Measurements from ENCODE around the gene INTS2. TPM values are rescaled to one million over a fixed set of nuclear protein-coding genes. Genes with fewer than 3 reads are reported as not detected.

Gene INTS2
- total RNA-seq, 4 donors from 2014 or later, result 10.1 to 15.4 (median 11.4) TPM

DNA sequence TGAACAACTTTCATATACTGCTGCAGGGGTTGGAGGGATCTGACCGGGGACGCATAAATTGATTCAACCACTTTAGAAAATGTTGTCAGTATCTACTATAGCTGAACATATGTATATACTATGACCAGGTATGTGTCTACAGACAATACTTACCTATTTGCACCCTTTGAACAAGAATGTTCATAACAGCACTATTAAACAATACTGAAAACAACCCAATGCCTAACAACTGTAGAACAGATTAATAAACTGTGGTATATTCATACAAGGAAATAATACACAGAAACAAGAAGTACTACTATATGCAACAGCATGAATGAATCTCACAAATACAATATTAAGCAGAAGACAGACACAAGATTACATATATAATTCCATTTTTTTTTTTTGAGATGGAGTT, 74.9 kb downstream of the INTS2 start:
- no peak overlapping the region for H3K27ac ChIP-seq (replicated peaks in 1 of 4)
- intact Hi-C loops (cut with DNase I), result no loop called here
- no peaks in the 10 kb centered on the region for H3K4me1 ChIP-seq
- no peaks in the 10 kb centered on the region for H3K27me3 ChIP-seq
- no peaks in the 10 kb centered on the region for H3K36me3 ChIP-seq
- H3K9me3 ChIP-seq, result no peaks in the 10 kb centered on the region
- 98% methylated on average over 2 of the region's 2 CpGs for WGBS
- DNase-seq (ENCODE audit: extremely low spot score), result no peak
- H3K4me3 ChIP-seq, result no peak overlapping the region
- no peak for TF ChIP-seq POLR2AphosphoS5 (IDR thresholded peaks at IDR 0.05)
- TF ChIP-seq EP300 (IDR thresholded peaks at IDR 0.05), result no peak
- TF ChIP-seq, protein P1, sequence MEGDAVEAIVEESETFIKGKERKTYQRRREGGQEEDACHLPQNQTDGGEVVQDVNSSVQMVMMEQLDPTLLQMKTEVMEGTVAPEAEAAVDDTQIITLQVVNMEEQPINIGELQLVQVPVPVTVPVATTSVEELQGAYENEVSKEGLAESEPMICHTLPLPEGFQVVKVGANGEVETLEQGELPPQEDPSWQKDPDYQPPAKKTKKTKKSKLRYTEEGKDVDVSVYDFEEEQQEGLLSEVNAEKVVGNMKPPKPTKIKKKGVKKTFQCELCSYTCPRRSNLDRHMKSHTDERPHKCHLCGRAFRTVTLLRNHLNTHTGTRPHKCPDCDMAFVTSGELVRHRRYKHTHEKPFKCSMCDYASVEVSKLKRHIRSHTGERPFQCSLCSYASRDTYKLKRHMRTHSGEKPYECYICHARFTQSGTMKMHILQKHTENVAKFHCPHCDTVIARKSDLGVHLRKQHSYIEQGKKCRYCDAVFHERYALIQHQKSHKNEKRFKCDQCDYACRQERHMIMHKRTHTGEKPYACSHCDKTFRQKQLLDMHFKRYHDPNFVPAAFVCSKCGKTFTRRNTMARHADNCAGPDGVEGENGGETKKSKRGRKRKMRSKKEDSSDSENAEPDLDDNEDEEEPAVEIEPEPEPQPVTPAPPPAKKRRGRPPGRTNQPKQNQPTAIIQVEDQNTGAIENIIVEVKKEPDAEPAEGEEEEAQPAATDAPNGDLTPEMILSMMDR (IDR thresholded peaks at IDR 0.05), result no peak
- TF ChIP-seq POLR2A (IDR thresholded peaks at IDR 0.05; ENCODE audit: low read depth), result no peak

DNA sequence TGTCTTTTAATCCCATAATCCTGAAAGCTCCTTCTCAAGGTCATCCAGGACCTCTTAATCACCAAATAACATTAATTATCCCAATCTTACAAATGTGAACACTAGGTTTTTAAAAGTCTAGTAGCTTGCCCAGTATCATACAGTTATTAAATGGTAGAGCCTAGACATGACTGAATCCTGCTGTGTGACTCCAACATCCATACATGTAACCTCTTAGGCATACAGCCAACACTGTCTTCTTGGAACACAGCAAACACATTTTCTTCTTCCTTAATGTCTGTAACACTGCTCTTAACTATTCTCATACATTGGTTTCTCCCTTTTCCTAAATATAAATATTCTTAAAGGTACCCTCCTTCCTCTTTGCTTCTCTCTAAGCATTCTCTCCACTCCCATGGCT, 78.1 kb downstream of the INTS2 start:
- Histone ChIP-seq H3K27ac (replicated peaks in 1 of 4) (no peak overlapping the region), H3K4me1 (no peaks in the 10 kb centered on the region), H3K36me3 (no peaks in the 10 kb centered on the region), H3K9me3 (no peaks in the 10 kb centered on the region), H3K4me3 (no peak overlapping the region), H3K27me3 (no peaks in the 10 kb centered on the region)
- intact Hi-C loops (cut with DNase I), result no loop called here
- no peak for DNase-seq (ENCODE audit: extremely low spot score)
- TF ChIP-seq POLR2A (IDR thresholded peaks at IDR 0.05; ENCODE audit: low read depth), result no peak
- TF ChIP-seq, protein P1 (IDR thresholded peaks at IDR 0.05), result no peak
- TF ChIP-seq EP300 (IDR thresholded peaks at IDR 0.05), result no peak
- TF ChIP-seq POLR2AphosphoS5 (IDR thresholded peaks at IDR 0.05), result no peak

DNA sequence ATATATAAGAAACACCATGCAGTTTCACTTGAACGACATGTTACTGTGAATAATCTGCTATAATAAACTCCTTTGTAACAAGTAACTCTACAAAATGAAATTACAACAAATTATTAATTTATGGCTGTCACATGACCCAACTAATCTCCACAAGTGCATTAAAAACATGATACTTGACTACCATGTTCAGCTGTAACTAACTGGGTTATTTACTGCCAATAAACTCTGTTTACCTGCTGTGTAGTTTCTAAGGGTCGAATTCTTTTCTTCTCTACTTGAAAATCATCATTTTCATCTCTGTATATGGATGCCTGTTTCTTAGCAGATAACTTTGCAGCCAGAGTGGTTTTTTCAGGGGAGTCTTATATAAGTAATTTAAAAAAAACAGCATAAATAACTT, 78.9 kb downstream of the INTS2 start:
- intact Hi-C loops (cut with DNase I), result no loop called here
- Histone ChIP-seq H3K4me1 (no peaks in the 10 kb centered on the region), H3K9me3 (no peaks in the 10 kb centered on the region), H3K27me3 (no peaks in the 10 kb centered on the region), H3K36me3 (no peaks in the 10 kb centered on the region), H3K27ac (replicated peaks in 1 of 4) (no peak overlapping the region), H3K4me3 (no peak overlapping the region)
- DNase-seq (ENCODE audit: extremely low spot score), result no peak
- TF ChIP-seq EP300 (IDR thresholded peaks at IDR 0.05) (no peak), POLR2A (IDR thresholded peaks at IDR 0.05; ENCODE audit: low read depth) (no peak), POLR2AphosphoS5 (IDR thresholded peaks at IDR 0.05) (no peak)
- TF ChIP-seq, protein P1 (IDR thresholded peaks at IDR 0.05), result no peak
- 89% methylated on average over 2 of the region's 2 CpGs for WGBS

DNA sequence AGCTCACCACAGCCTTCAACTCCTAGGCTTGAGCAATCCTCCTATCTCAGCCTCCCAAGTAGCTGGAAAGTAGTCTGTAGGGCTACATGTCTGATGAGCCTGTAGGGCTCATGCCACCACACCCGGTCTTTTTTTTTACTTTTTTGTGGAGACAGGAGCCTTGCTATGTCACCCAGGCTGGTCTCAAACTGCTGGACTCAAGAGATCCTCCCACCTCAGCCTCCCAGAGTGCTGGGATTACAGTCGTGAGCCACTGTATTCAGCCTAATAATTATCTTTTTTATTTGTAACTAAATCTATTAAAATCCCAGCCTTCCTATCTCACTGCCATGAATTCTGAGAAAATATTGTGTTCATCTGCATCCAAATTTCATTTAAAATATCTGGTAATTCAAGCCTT, 79.5 kb downstream of the INTS2 start:
- H3K4me3 ChIP-seq, result no peak overlapping the region
- H3K4me1 ChIP-seq, result no peaks in the 10 kb centered on the region
- no peaks in the 10 kb centered on the region for H3K36me3 ChIP-seq
- 86% methylated on average over 2 of the region's 2 CpGs for WGBS
- H3K27ac ChIP-seq (replicated peaks in 1 of 4), result no peak overlapping the region
- no peaks in the 10 kb centered on the region for H3K27me3 ChIP-seq
- no peak for DNase-seq (ENCODE audit: extremely low spot score)
- H3K9me3 ChIP-seq, result no peaks in the 10 kb centered on the region
- intact Hi-C loops (cut with DNase I), result no loop called here
- TF ChIP-seq EP300 (IDR thresholded peaks at IDR 0.05) (no peak), POLR2A (IDR thresholded peaks at IDR 0.05; ENCODE audit: low read depth) (no peak), POLR2AphosphoS5 (IDR thresholded peaks at IDR 0.05) (no peak)
- TF ChIP-seq, protein P1 (IDR thresholded peaks at IDR 0.05), result no peak

DNA sequence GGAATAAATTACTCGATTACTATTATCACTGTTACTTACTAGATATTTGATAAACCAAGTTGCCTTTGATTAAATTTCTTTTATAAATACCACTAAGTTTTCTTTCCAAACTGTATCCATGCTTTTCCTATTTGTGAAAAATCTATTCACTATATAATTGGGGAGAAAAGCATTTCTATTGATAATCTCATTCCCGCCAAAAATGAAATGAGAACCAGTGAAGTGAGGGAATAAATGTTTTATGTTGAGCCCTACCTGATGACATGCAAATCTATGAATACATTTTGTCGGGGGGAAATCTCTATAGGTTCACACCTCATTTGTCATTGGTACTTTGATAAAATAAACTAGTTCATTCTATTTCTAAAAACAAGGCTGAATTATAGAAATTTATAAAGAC, 80.1 kb downstream of the INTS2 start:
- TF ChIP-seq EP300 (IDR thresholded peaks at IDR 0.05), result no peak
- no peaks in the 10 kb centered on the region for H3K9me3 ChIP-seq
- intact Hi-C loops (cut with DNase I), result no loop called here

More for the DNA sequence above, 80.1 kb downstream of the INTS2 start:
- H3K27me3 ChIP-seq, result no peaks in the 10 kb centered on the region
- H3K4me1 ChIP-seq, result no peaks in the 10 kb centered on the region
- H3K4me3 ChIP-seq, result no peak overlapping the region
- 95% methylated on average over 3 of the region's 3 CpGs for WGBS
- no peak overlapping the region for H3K27ac ChIP-seq (replicated peaks in 1 of 4)
- H3K36me3 ChIP-seq, result no peaks in the 10 kb centered on the region
- DNase-seq (ENCODE audit: extremely low spot score), result no peak
